ENCODE results near the gene BST2.

DNA sequence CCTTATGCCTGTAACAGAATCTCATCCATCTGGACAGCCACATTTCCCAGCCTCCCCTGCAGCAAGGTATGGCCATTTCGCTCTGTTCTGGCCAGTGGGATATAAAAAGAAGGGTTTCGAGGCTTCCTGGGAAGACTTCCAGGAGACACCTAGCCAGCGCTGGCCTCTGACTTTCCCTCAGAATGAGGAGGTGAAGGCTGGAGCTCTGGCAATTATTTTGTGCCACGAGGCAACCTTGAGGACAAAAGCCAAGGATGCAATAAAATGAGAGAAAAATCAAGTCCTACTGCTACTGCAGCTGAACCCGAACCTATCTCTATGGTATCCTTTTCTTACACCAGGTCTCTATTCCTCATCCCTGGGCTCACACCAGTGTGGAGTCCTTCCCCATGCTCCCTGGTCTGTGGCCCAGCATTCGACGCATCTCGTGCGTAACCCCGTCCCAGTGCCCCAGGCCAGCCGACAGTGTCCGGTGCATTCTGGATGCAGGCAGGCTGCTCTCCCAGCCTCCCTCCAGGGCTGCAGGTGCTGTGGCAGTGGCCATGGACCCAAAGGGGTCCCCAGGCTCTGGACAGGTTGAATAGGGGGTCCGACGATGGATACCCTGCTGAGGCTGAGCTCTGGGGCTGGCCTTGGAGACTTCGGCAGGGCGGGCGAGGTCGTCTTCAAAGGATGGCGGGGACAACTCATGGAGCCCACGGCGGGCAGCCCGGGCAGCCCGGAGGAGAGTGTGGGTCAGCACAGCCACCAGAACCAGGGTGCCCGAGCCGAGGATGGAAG, 30.9 kb upstream of the BST2 start:
- TF ChIP-seq, protein P1, sequence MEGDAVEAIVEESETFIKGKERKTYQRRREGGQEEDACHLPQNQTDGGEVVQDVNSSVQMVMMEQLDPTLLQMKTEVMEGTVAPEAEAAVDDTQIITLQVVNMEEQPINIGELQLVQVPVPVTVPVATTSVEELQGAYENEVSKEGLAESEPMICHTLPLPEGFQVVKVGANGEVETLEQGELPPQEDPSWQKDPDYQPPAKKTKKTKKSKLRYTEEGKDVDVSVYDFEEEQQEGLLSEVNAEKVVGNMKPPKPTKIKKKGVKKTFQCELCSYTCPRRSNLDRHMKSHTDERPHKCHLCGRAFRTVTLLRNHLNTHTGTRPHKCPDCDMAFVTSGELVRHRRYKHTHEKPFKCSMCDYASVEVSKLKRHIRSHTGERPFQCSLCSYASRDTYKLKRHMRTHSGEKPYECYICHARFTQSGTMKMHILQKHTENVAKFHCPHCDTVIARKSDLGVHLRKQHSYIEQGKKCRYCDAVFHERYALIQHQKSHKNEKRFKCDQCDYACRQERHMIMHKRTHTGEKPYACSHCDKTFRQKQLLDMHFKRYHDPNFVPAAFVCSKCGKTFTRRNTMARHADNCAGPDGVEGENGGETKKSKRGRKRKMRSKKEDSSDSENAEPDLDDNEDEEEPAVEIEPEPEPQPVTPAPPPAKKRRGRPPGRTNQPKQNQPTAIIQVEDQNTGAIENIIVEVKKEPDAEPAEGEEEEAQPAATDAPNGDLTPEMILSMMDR (IDR thresholded peaks at IDR 0.05; ENCODE audit: borderline replicate concordance, extremely low read depth, low read length, poor library complexity, severe bottlenecking) = no peak
- no peak for TF ChIP-seq EZH2 (IDR thresholded peaks at IDR 0.05; ENCODE audit: borderline replicate concordance, low read depth, low read length, severe bottlenecking)

All from DND-41 (cell line).